ENCODE data around the gene TNS3. TPM values are rescaled to one million over a fixed set of nuclear protein-coding genes. Genes with fewer than 3 reads are reported as not detected.

The TNS3 gene
- total RNA-seq, 1 experiment from 2014 or later: 143 TPM

- Histone ChIP-seq H3K4me1 (replicated peaks; ENCODE audit: insufficient read depth) (peaks cover 66% of the 10 kb centered on the region), H2AFZ (no peak overlapping the region), H3K27me3 (ENCODE audit: insufficient read depth, low read depth) (no peaks in the 10 kb centered on the region), H3K4me2 (no peak overlapping the region), H3K9me2 (ENCODE audit: insufficient read depth) (no peaks in the 10 kb centered on the region), H3K9me3 (ENCODE audit: insufficient read depth, low read depth) (no peaks in the 10 kb centered on the region), H3K4me3 (no peak overlapping the region), H3K36me3 (ENCODE audit: low read depth) (peaks cover 23% of the 10 kb centered on the region), H3K27ac (peak overlapping the region; percentile 23; the same call in 1 of the 2 replicates), H4K20me1 (ENCODE audit: insufficient read depth) (peaks cover 67% of the 10 kb centered on the region), H3F3A (ENCODE audit: insufficient read depth, low read depth) (peaks cover 61% of the 10 kb centered on the region; the same call in 1 of the 2 replicates), H3K79me2 (ENCODE audit: low read depth) (peaks cover 97% of the 10 kb centered on the region)
- ChIA-PET CTCF (interaction anchor here (0.5 kb wide), 1 partner anchor 464 kb away, joined by 4 read pairs; no protein-coding TSS in a partner anchor), POLR2A (ENCODE audit: unreplicated experiment) (no interaction called here)
- BruUV-seq (replicated peaks): no TSS peak
- intact Hi-C loops (cut with micrococcal nuclease; ENCODE audit: unreplicated experiment): no loop called here
- no peak for DNase-seq
- TF ChIP-seq CTCF (conservative IDR thresholded peaks at IDR 0.05): no peak
- no peak for TF ChIP-seq EZH2 (IDR thresholded peaks at IDR 0.05; ENCODE audit: low read depth)
These were observed 43.9 kb downstream of the TNS3 start for GRCh38 chr7:47537716-47538675.

DNA sequence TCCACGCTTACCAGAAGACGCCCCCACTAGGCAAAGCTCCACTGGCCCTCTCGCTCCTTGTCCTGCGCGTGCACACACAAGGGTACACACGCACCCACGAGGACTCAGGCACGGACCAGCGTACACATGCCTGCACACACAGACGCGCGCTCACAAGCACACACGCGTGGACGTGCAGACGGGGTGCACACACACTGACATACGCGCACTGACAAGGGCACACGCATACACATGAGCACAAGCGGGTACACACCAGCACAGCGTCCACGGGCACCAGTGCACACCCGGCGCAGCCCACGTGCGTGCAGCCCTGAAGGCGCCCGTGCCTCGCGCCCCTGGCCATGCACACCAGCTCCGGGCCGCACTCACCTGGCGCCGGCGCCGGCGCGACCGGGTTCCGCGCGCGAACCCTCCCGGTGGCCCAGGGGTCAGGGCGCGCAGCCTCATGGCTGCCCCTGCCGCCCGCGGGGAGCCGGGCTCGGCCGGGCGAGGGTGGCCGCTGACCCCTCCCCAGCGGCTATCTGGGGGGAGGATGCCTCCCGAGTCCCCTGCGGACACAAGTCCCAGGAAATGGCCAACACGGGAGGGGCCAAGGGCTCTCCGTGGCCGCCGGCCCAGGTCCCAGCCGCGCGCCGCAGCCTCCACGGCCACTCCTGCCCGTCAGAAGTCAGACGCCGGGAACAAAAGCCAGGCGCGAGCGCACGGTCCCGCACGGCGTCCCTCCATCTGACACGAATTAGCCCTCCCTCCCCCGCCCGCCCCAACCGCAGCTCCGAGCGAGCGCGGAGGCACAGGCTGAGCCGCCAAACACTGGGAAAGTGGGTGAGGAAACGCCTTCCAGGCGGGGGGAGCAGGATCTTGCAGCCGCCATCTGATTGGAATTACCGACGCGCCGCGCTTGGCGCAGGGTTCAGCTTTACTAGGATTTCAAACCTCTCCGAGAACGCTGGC lies 45.0 kb downstream of the TNS3 start:
- Histone ChIP-seq H3K9me2 (ENCODE audit: insufficient read depth) (no peaks in the 10 kb centered on the region), H3K4me2 (no peak overlapping the region), H2AFZ (no peak overlapping the region), H4K20me1 (ENCODE audit: insufficient read depth) (peaks cover 64% of the 10 kb centered on the region), H3K27ac (peak overlapping the region; percentile 52; the same call in 1 of the 2 replicates), H3K4me3 (no peak overlapping the region), H3K9me3 (ENCODE audit: insufficient read depth, low read depth) (no peaks in the 10 kb centered on the region), H3F3A (ENCODE audit: insufficient read depth, low read depth) (peaks cover 61% of the 10 kb centered on the region; the same call in 1 of the 2 replicates), H3K4me1 (replicated peaks; ENCODE audit: insufficient read depth) (peaks cover 73% of the 10 kb centered on the region), H3K27me3 (ENCODE audit: insufficient read depth, low read depth) (no peaks in the 10 kb centered on the region), H3K79me2 (ENCODE audit: low read depth) (peaks cover 95% of the 10 kb centered on the region), H3K36me3 (ENCODE audit: low read depth) (peaks cover 14% of the 10 kb centered on the region; the same call in 1 of the 2 replicates)
- no TSS peak for BruUV-seq (replicated peaks)
- no peak for TF ChIP-seq CTCF (conservative IDR thresholded peaks at IDR 0.05)
- no peak for TF ChIP-seq EZH2 (IDR thresholded peaks at IDR 0.05; ENCODE audit: low read depth)
- intact Hi-C loops (cut with micrococcal nuclease; ENCODE audit: unreplicated experiment): no loop called here
- no peak for DNase-seq
- POLR2A ChIA-PET (ENCODE audit: unreplicated experiment): no interaction called here
- CTCF ChIA-PET: no interaction called here
